ENCODE measurements around the gene FHOD3. TPM values are rescaled to one million over a fixed set of nuclear protein-coding genes. Genes with fewer than 3 reads are reported as not detected.

Gene FHOD3
- total and polyA plus RNA-seq, 2 of the 8 experiments (the other 6 are each of a cell fraction or from before 2014, with no cell fraction given): 9.7 to 10.5 TPM

- Histone ChIP-seq H4K5ac (ENCODE audit: insufficient read length, low read depth, low read length) (no peak overlapping the region), H2BK5ac (ENCODE audit: low read depth, low read length) (no peak overlapping the region), H3K56ac (replicated peaks; ENCODE audit: insufficient read length, low read depth, low read length) (no peak overlapping the region), H3K4me3 (ENCODE audit: extremely low read depth in 1 of 4, insufficient read depth in 2 of 4, low read depth in 3 of 4, low read length in 4 of 4) (no peak overlapping the region), H3K4ac (replicated peaks; ENCODE audit: insufficient read length, low read depth, low read length) (no peak overlapping the region), H3K79me2 (ENCODE audit: control insufficient read depth in 1 of 2, insufficient read depth in 2 of 2, low read length in 2 of 2) (no peaks in the 10 kb centered on the region), H3K9me3 (ENCODE audit: insufficient read depth in 2 of 2, low read depth in 1 of 2, low read length in 1 of 2) (no peaks in the 10 kb centered on the region), H3K14ac (ENCODE audit: insufficient read length) (no peak overlapping the region), H3K18ac (ENCODE audit: extremely low read depth, low read length) (no peak overlapping the region), H3K36me3 (ENCODE audit: control insufficient read depth in 2 of 4, insufficient read depth in 4 of 4, low read length in 3 of 4) (no peaks in the 10 kb centered on the region), H3K4me2 (ENCODE audit: insufficient read depth in 1 of 2, low read depth in 2 of 2, low read length in 2 of 2) (no peak overlapping the region), H3K4me1 (replicated peaks in 1 of 4; ENCODE audit: control insufficient read depth in 3 of 4, insufficient read depth in 4 of 4, low read length in 3 of 4) (peaks cover 2 to 10% (median 5%) of the 10 kb centered on the region in 4 experiments; a peak in 6 of 7 replicates), H4K8ac (ENCODE audit: extremely low read depth, insufficient read depth, low read length) (no peak overlapping the region), H2BK120ac (replicated peaks; ENCODE audit: low read depth, low read length) (no peak overlapping the region), H3K9ac (replicated peaks in 1 of 4; ENCODE audit: extremely low read depth in 1 of 4, low read depth in 3 of 4, low read length in 3 of 4) (no peak overlapping the region), H2BK12ac (ENCODE audit: low read depth, low read length) (no peak overlapping the region), H3K27ac (ENCODE audit: low read depth, low read length) (no peak overlapping the region), H4K91ac (replicated peaks; ENCODE audit: insufficient read length, low read length) (no peak overlapping the region), H3K23me2 (ENCODE audit: low read depth, low read length) (no peaks in the 10 kb centered on the region), H2AK5ac (ENCODE audit: low read depth, low read length) (no peak overlapping the region), H3K79me1 (ENCODE audit: low read depth, low read length) (no peaks in the 10 kb centered on the region; the same call in 1 of the 2 replicates), H2BK15ac (ENCODE audit: low read length) (no peak overlapping the region), H2BK20ac (ENCODE audit: low read length) (no peak overlapping the region), H3K23ac (ENCODE audit: insufficient read length) (no peak overlapping the region), H4K20me1 (replicated peaks in 1 of 2; ENCODE audit: control insufficient read depth in 1 of 2, insufficient read depth in 2 of 2, low read length in 2 of 2) (no peaks in the 10 kb centered on the region), H2AFZ (ENCODE audit: low read length) (no peak overlapping the region), H3K27me3 (replicated peaks in 1 of 4; ENCODE audit: control insufficient read depth in 3 of 4, extremely low read depth in 1 of 4, insufficient read depth in 3 of 4, low read length in 3 of 4) (no peaks in the 10 kb centered on the region)
- TF ChIP-seq ASH2L (IDR thresholded peaks at IDR 0.05; ENCODE audit: low read length): no peak
- TF ChIP-seq CTCF (IDR thresholded peaks at IDR 0.05; ENCODE audit: control extremely low read depth in 1 of 3, insufficient read depth in 1 of 3, low read depth in 1 of 3, low read length in 3 of 3): no peak
- no peak for TF ChIP-seq HDAC6 (IDR thresholded peaks at IDR 0.05; ENCODE audit: low read depth, low read length)
- no peak for TF ChIP-seq SAP30 (IDR thresholded peaks at IDR 0.05; ENCODE audit: insufficient read depth, insufficient replicate concordance, low read length)
- TF ChIP-seq MAX (IDR thresholded peaks at IDR 0.05): no peak
- no peak for TF ChIP-seq FOSL1 (IDR thresholded peaks at IDR 0.05; ENCODE audit: insufficient read depth, low read depth, low read length)
- TF ChIP-seq ZNF274 (IDR thresholded peaks at IDR 0.05; ENCODE audit: borderline replicate concordance, extremely low read depth, low read length): no peak
- WGBS, 2 experiments (ENCODE audit: extremely low coverage in 1 of 2, insufficient coverage in 1 of 2, insufficient read length in 1 of 2, insufficient replicate concordance in 2 of 2, low coverage in 1 of 2, low lambda C conversion rate in 2 of 2, missing lambda C conversion rate in 1 of 2): 91% methylated on average over 2 of the region's 2 CpGs; no CpG with 5 or more reads in 1 of the 2 experiments
- FAIRE-seq: no peak
- POLR2A ChIA-PET (ENCODE audit: partially characterized antibody): no interaction called here
- DNase-seq (ENCODE audit: low read depth in 1 of 2, low spot score in 2 of 2): no peak
- CTCF ChIA-PET (ENCODE audit: partially characterized antibody): interaction anchor here (0.9 kb wide), 1 partner anchor 19 kb away, joined by 3 read pairs; no protein-coding TSS in a partner anchor
These were observed 15.4 kb downstream of the FHOD3 start for GRCh38 chr18:36312806-36313395.
